ENCODE measurements around the gene ITGA3.
A peak's percentile ranks its signal among the peaks of the same experiment; 100 is the strongest.

The ITGA3 gene

GRCh38 chr17:50115756-50116155 lies 59.8 kb downstream of the ITGA3 start:
- TF ChIP-seq CTCF (IDR thresholded peaks at IDR 0.05; ENCODE audit: low read depth, low read length, missing control alignments), result no peak
- no peak for DNase-seq (ENCODE audit: extremely low read depth, low read depth)
- H3K4me3 ChIP-seq (replicated peaks; ENCODE audit: low read depth, low read length), result no peak overlapping the region

DNA sequence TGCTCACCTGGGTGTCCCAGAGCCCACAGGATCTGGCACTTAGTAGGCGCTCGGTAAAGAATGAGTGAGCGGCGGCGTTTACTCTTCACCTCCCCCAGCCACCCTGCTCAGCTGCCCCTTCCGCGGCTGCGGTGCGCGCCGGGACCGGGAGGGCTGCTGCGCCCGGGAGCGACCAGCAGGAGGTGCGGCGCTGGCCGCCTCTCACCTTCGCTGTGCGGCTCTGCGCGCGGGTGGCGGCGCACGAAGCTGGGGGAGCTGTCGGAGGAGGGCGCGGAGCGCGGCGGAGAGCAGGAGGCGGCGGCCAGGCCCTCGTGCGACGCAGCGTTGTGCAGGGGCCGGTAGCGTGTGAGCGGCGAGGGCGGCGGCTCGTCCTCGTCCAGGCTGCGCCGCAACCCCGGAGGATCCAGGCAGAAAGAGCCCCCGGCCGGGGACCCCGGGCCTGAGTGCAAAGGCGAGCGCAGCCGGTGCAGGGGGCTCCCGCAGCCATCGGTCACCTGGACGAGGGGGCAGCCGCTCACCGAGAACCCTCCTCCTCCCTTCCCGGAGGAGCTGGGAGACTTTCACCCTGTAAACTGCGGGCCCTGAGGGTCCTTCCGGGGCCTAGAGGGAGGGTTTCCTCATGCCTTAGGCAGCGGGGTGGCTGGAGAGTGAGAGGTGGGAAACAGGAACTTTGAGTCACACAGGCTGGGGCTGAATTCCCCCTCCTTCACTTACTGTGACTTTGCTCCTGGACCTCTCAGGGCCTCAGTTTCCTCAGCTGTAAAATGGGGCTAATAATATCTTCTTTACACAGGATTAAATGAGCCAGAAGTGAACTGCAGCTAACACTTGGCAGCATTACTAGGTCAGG lies 61.5 kb downstream of the ITGA3 start:
- no peak overlapping the region for H3K4me3 ChIP-seq (replicated peaks; ENCODE audit: low read depth, low read length)
- peak; percentile 63 for TF ChIP-seq CTCF (IDR thresholded peaks at IDR 0.05; ENCODE audit: low read depth, low read length, missing control alignments)
- no peak for DNase-seq (ENCODE audit: extremely low read depth, low read depth)

GRCh38 chr17:50118076-50118827 lies 62.3 kb downstream of the ITGA3 start:
- no peak overlapping the region for H3K4me3 ChIP-seq (replicated peaks; ENCODE audit: low read depth, low read length)
- no peak for DNase-seq (ENCODE audit: extremely low read depth, low read depth)
- TF ChIP-seq CTCF (IDR thresholded peaks at IDR 0.05; ENCODE audit: low read depth, low read length, missing control alignments), result no peak

DNA sequence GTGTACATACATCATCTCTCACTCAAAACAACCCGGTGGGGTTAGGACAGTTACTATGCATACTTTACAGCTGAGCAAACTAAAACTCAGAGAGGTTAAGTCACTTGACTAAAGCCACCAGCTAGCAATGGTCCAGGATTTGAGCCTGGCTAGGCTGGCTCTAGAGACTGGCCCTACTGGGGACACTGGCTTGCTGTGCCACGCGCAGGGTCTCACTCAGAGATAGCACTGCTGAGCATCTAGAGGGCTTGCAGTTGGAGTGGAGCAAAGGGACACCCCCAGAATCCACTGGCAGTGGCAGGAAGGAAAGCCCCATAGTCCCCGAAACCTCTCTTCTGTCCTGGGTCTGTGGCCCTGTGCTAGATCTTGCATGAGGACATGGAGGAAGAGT lies 62.9 kb downstream of the ITGA3 start:
- DNase-seq (ENCODE audit: extremely low read depth, low read depth), result no peak
- TF ChIP-seq CTCF (IDR thresholded peaks at IDR 0.05; ENCODE audit: low read depth, low read length, missing control alignments), result no peak
- H3K4me3 ChIP-seq (replicated peaks; ENCODE audit: low read depth, low read length), result no peak overlapping the region

DNA sequence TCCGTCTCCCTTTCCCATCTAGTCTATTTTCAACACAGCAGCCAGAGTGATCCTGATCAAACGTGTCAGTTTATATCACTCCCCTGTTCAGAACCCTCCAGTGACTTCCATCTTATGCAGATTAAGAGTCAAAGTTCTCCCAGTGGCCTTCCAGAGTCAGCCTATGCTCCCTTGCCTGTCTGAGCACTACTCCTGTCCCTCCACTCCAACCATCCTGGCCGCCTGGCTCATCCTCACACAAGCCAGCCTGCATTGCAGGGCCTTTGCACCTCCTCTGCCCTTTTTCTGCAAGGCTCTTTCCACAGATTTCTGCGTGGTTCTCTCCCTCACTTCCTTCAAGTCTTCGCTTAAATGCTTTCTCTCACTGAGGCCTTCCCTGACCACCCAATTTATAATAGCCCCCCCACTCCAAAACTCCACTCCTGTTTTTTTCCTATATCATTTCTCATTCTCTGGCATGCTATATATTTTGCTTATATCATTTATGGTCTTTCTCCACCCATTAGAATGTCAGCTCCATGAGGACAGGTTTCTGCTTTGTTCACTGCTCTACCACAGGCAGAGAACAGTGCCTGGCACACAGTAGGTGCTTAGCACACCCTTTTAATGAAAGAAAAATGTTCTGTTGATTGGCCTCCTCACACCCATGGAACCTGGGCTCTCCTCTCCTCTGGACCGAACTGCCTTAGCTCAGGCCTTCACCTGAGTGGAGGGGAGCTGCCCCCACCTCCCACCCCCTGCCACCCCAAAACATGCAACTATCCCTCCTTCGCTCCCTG lies 64.8 kb downstream of the ITGA3 start:
- no peak for DNase-seq (ENCODE audit: extremely low read depth, low read depth)
- TF ChIP-seq CTCF (IDR thresholded peaks at IDR 0.05; ENCODE audit: low read depth, low read length, missing control alignments), result no peak
- H3K4me3 ChIP-seq (replicated peaks; ENCODE audit: low read depth, low read length), result no peak overlapping the region

DNA sequence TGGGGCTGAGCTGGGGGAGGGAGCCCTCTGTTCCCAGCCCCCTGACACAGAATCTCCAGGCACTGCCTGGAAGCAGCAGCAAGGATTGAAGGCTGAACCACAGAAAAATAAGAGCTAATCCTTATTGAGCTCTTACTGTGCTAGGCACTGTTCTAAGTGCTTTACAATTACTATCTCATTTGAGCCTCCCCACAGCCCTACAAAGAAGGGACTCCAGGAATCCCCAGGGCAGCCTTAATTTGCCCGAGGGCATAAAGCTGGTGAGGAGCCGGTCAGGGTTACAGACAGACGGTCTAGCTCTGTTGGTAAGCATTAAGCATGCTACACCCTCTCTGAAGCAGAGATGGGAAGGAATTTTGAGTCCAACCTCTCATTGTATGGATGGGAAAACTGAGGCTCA lies 67.0 kb downstream of the ITGA3 start:
- H3K4me3 ChIP-seq (replicated peaks; ENCODE audit: low read depth, low read length), result no peak overlapping the region
- TF ChIP-seq CTCF (IDR thresholded peaks at IDR 0.05; ENCODE audit: low read depth, low read length, missing control alignments), result no peak
- no peak for DNase-seq (ENCODE audit: extremely low read depth, low read depth)
